OCI-M2 (cell line): ENCODE measurements around the gene ATF5.

Experiments
- DNase-seq: peaks from one replicate; lab custom pipeline; 2025; ENCODE audit not compliant: unreplicated experiment; lab: John Stamatoyannopoulos, UW

The ATF5 gene

DNA sequence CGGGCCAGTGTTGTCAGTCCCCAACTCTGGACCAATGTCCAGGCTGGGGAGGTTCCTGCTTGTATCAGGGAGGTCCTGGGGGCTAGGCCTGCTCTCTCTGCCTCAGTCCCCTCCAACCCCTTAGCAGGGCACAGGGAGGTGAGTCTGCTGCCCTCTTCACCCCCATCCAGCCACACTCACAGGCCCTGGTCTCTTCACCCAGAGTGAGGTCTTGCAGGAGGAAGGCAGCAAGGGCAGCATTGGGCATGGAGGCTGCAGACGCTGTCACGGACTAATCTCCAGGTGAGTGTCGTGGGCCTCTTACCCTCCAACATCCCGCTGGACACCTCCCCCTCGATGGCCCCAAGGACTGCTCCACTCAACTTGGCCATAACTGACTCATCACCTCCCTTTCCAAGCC lies 43.8 kb downstream of the ATF5 start:
- DNase-seq, result no peak

DNA sequence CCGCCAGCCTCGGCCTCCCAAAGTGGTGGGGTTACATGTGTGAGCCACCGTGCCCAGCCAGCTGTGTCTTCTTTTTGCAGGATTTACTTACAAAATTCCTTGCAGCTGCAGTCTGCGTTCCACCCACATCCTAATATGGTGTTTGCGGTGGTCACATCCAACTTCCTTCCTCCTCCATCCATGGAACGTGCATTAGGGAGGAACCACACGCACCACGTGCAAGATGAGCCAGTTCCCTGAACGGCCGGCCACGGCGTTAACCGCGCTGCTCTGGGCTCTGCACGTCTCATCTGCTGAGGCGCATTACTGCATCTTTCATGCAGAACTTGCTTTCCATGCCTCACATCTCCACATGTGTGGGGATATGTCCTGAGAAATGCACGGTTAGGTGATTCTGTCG lies 45.0 kb downstream of the ATF5 start:
- no peak for DNase-seq

DNA sequence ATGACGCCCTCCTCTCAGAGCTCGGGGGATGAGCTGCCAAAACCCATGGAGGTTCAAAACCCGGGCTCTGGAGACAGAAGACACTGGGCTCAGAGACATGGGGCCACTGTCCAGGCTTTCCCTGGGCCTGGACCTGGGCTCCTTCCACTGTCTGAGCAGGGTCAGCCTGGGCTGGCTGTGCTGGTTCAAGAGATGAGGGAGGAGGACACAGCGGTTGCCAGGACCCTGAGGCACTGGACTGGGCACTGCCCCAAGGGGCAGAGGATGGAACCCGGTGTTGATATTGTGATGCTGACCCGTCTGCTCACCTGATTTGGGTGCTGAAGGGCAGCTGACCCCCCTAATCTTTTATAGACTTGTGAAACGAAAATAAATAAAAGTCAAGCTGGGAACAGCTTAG lies 46.0 kb downstream of the ATF5 start:
- no peak for DNase-seq

DNA sequence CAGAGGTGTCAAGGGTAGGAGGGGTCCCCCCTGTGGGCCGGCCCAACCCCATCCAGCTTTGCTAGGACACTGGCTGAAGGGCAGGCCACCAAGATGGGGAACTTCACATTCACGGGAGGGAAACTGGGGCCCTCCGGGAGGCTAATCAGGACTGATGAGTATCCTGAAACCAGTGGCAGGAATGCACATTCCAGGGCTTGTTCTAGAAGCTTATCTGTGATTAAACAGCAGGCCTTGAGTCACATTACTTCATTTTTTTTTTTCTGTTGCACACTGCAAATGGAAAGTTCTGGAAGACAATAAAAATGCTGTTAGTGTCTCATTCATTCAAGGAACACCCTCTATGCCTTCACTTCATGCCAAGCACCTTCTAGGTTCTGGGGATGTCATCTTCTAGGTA lies 47.5 kb downstream of the ATF5 start:
- DNase-seq, result no peak

DNA sequence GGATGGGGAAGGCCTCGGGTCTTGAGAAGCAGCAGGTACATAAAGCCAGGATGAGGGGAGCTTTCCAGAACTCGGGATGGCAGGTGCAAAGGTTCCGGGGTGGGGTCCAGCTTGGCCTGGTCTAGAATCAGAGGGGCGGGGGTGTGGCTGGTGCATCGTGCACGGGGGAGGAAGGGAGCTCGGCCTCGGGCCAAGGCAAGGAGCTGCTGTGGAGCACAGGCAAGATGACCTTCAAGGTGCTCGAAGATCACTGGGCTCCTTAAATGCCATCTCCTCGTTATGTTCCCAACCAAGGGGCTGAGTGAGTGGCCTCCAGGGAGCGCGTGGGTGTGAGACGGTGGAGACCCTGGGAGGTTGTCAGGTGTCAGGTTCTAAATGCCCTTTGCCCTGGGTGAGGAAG lies 48.1 kb downstream of the ATF5 start:
- no peak for DNase-seq

DNA sequence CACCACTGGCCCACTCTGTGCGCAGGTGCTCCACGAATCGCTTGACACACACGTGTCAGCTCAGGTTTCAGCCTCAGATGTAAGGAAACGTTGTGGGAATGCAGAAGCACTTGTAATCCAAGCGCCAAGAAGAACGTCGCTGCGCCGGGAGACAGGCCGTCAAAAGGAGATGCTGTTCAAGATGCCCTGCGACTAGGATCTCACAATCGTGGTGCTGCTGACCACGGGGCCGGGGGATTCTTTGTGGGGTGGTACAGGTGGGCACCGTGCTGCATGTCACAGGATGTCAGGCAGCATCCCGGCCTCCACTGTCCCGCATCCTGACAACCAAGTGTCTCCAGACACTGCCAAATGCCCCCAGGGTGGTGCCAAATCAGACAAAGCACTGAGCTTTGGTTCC lies 48.9 kb downstream of the ATF5 start:
- DNase-seq, result no peak

DNA sequence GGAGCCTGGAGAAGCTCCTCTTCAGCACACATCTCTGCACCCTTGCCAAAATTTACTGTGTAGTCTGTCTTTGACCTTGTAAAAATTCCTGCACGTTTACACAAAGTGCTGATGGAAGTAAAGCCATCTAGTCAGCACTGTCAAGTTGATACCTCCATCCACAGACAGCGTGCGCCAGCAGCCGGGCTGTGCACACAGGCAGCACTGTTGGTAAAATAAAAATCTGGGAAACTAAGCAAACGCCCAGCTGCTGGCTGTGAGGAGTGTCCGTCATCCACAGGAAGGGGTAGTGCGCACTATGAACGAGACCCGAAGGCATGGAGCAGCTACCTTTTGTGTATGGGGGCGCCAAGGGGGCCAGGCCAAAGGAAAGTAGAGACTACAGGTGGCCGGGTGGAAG lies 49.3 kb downstream of the ATF5 start:
- no peak for DNase-seq

DNA sequence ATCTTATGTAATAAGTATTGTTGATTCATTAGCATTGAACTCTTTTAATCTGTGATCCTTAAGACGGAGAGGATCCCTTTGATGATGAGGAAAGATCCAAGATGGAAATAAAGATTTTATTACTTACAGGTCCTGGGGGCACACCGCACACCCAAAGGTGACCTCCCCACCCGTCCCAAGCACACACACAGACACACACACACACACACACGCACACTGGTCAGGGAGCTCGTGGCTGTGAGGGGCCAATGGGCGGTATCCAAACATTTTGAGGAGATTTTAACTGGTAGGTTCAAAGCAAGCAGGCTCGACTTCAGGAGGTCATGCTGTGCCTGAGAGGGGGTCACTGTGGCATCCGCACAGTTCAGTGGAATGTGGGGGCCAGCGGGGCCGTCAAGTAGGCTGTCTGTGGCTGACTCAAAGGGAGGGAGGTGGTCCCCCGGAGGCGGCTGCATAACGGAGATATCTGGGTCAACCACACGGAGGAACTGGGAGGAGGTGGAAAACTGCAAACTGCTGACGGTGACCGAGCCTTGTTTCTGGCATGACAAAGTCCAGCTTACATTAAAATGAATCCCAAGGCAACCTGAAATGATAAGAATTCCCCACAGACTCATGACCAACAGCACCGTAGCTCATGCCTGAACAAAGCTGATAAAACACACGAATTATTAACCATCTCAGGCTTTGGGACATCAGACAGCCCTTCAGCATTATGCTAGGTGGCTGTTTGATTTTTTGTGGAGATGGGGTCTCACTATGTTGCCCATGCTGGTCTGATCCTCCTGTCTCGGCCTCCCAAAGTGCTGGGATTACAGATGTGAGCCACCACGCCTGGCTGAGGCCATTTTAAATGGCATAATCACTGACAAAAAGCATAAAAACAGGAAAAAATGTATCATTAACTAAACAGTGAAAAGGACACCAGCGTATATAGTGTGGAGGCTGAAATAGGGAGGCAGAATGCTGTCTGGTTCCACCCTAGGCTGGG lies 52.9 kb downstream of the ATF5 start:
- DNase-seq, result peak; percentile 68
